GM12865 (cell line): ENCODE results near the gene NEMP1.
A peak's percentile ranks its signal among the peaks of the same experiment; 100 is the strongest.
"Not testable (repeated sequence)": the region's sequence is repeated elsewhere in the genome, so short reads cannot be mapped to it uniquely, and the experiment has no call there.

Experiments
- DNase-seq: peaks from one replicate; pipeline ENCODE4 v3.0.0; 2010; ENCODE audit warnings: low read depth
- H3K4me3 ChIP-seq: 2 replicates; pipeline ENCODE4 v1.5.1; 2011; ENCODE audit warnings: mild to moderate bottlenecking, low read depth, low read length, control low read depth
- TF ChIP-seq, protein P1 (sequence below): IDR thresholded peaks from 2 replicates; pipeline ENCODE4 v1.5.1; 2011; ENCODE audit warnings: low read length, control low read depth, low read depth, inconsistent platforms; ENCODE audit not compliant: insufficient read depth; ENCODE audit errors: missing control alignments

The NEMP1 gene

DNA sequence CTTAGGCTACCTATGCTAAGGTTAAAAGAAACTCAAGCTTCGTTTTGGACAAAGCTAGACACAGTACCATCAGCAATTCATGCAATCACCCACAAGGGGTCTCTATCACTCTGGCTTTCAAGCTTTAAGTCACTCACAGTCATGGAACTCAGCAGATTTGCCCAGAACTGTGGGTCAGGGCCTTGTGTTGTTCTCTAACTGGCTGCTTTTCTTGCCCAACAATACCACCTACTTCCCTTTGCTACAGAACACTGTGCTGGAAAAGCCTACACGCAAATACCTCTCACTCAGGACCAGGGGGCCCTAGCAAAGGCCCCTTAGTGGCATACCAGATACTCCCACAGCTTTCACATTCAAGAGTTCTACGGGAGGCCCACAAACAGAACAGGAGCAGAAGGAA lies 9.1 kb downstream of the NEMP1 start:
- H3K4me3 ChIP-seq, result no peak overlapping the region
- DNase-seq, result peak; percentile 86
- TF ChIP-seq, protein P1, sequence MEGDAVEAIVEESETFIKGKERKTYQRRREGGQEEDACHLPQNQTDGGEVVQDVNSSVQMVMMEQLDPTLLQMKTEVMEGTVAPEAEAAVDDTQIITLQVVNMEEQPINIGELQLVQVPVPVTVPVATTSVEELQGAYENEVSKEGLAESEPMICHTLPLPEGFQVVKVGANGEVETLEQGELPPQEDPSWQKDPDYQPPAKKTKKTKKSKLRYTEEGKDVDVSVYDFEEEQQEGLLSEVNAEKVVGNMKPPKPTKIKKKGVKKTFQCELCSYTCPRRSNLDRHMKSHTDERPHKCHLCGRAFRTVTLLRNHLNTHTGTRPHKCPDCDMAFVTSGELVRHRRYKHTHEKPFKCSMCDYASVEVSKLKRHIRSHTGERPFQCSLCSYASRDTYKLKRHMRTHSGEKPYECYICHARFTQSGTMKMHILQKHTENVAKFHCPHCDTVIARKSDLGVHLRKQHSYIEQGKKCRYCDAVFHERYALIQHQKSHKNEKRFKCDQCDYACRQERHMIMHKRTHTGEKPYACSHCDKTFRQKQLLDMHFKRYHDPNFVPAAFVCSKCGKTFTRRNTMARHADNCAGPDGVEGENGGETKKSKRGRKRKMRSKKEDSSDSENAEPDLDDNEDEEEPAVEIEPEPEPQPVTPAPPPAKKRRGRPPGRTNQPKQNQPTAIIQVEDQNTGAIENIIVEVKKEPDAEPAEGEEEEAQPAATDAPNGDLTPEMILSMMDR, result peak; percentile 79

DNA sequence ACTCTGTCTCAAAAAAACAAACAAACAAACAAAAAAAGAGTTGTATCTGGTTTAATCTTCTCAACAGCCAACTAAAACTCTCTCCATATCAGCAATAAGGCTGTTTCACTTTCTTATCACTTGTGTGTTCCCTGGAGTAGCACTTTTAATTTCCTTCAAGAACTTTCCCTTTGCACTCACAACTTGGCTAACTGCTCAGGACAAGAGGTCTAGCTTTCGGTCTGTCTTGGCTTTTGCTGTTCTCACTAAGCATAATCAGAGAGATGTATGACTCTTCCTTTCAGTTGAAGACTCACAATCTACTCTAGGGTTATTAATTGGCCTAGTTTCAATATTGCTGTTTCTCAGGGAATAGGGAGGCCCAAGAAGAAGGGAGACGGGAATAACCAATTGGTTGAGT lies 12.3 kb downstream of the NEMP1 start:
- no peak overlapping the region for H3K4me3 ChIP-seq
- TF ChIP-seq, protein P1, result no peak
- no peak for DNase-seq

DNA sequence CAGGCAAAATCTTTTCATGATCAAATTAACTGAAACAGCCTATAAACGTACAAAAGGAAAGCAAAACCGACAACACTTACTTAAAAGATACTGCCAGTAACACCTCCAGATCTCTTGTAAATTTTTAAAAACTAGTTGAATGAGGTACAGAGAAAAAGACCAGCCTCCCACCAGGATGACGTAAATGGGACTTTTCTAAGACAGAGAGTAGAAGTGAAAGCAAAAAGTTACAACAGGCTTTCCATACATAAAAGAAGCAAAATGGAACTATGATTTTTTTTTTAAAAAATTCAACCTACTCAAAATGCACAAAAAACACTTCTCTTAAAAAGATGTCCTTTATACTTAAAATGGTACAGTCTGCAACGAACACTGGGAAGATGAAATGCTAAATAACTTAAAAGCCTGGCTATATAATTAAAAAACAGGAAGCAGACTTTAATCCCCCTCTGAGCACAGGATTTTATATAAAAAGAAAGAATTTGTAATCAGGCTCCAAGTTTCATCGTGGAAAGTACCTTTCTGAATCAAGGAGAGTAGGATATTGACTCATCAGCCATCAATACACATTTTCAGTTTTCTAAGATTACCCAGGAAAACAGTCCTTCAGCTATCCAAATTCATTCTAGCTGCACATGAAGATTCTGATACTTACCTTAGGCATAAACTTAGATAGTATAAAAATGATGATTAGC lies 14.5 kb downstream of the NEMP1 start:
- H3K4me3 ChIP-seq, result peak overlapping the region; percentile 50
- TF ChIP-seq, protein P1, result no peak
- peak; percentile 79 for DNase-seq

DNA sequence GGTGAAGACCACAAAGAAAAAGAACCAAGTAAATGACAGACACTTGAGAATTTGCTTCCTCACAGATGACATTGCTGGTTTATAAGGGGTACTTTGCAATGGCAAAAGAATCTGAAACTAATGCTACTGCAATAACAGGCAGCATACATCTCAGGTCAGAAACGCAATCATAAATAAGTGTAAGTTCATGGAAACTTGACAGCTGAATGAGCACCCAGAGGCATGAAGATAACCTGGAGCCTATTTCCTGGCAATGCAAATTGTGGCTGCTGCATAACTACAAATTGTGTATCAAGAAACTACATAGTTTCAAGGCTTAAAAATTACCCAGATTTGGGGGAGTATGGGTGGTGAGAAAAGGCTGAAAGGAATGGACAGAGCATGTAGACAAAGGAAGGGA lies 20.1 kb downstream of the NEMP1 start:
- TF ChIP-seq, protein P1, result no peak
- DNase-seq, result peak; percentile 46
- no peak overlapping the region for H3K4me3 ChIP-seq

DNA sequence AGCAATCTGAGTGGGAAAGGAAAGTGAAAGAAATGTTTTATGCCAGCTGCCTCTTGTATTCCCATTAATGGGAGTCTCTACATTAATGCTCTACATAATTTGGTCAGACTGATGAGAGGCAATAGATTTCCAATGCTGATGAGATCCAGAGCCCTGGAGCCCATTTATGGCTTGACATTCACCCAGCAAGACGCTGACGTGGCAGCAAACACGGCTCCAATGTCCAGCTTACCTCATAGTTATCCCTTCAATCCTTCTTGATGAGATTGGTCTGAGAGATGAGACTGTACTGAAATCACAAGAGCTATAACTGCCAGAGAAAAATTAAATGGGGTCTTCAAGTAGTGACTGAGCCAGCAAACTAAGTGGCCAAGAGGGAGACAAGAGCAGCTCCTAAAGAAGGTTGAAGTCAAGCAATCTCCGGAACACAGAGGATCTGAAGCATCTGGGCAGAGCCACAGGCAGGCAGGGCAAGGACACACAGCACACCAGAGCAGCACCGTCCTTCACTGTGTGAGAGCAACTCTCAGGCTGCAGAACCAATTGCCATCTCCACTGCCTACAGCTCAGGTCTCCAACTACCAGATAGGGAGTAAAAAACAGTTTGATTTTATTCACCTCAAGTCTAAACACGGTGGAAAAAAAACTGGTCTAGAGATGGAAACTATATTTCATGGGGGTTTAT lies 21.4 kb downstream of the NEMP1 start:
- no peak overlapping the region for H3K4me3 ChIP-seq
- TF ChIP-seq, protein P1, result no peak
- no peak for DNase-seq

DNA sequence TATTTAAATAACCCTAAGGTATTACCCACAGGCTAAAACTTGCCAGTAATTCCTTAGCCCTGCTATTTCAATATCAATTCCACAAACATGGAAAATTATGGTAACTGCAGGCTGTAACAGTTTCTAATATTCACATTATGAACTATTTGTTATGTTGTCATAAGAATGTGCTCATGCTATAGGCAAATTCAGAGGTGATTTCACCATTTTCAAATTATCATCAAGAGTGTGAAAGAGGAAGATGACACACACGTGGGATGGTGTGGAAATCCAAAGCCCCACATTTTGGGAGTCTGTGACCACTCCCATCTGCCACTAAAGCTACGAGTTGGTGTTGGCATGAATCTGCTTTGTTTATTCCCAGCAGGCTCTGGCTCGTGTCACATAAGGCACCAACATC lies 22.8 kb downstream of the NEMP1 start:
- no peak overlapping the region for H3K4me3 ChIP-seq

DNA sequence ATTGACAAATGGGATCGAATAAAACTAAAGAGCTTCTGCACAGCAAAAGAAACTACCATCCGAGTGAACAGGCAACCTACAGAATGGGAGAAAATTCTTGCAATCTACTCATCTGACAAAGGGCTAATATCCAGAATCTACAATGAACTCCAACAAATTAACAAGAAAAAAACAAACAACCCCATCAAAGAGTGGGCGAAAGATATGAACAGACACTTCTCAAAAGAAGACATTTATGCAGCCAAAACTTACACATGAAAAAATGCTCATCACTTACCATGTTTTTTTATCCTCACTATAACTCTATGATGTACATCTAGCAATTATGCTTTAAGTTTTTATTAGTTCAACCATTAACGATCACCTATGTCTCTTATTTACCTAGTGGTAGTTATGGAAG lies 24.7 kb downstream of the NEMP1 start:
- not testable (repeated sequence) for DNase-seq, H3K4me3 ChIP-seq

More for the DNA sequence above, 22.8 kb downstream of the NEMP1 start:
- no peak for DNase-seq
- TF ChIP-seq, protein P1, result no peak

DNA sequence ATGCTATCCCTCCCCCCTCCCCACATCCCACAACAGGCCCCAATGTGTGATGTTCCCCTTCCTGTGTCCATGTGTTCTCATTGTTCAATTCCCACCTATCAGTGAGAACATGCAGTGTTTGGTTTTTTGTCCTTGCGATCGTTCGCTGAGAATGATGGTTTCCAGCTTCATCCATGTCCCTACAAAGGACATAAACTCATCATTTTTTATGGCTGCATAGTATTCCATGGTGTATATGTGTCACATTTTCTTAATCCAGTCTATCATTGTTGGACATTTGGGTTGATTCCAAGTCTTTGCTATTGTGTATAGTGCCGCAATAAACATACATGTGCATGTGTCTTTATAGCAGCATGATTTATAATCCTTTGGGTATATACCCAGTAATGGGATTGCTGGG lies 25.4 kb downstream of the NEMP1 start:
- not testable (repeated sequence) for H3K4me3 ChIP-seq, DNase-seq
